Lower lobe of right lung (tissue), 2 donors: ENCODE measurements around the gene FARS2. TPM values are rescaled to one million over a fixed set of nuclear protein-coding genes. Genes with fewer than 3 reads are reported as not detected.

Experiments
- ATAC-seq, 2 donors: fragments of 200-7000 bp; cut with Tn5 transposase; one replicate each; pipeline ENCODE4 v1.9.1; 2020 to 2022; ENCODE audit warnings: mild to moderate bottlenecking in 2 of 2, moderate library complexity in 2 of 2
- DNase-seq: peaks from one replicate; pipeline ENCODE4 v3.0.0-alpha.2; 2020
- H3K27ac ChIP-seq: fragments of 200-600 bp; one replicate; pipeline ENCODE4 v1.8.0; 2022
- H3K27me3 ChIP-seq: fragments of 200-600 bp; one replicate; pipeline ENCODE4 v1.8.0; 2022; ENCODE audit warnings: low read depth
- H3K36me3 ChIP-seq: fragments of 200-600 bp; one replicate; pipeline ENCODE4 v1.8.0; 2022; ENCODE audit warnings: mild to moderate bottlenecking
- H3K4me1 ChIP-seq: fragments of 200-600 bp; one replicate; pipeline ENCODE4 v1.8.0; 2022
- H3K4me3 ChIP-seq: fragments of 200-600 bp; one replicate; pipeline ENCODE4 v1.8.0; 2022; ENCODE audit warnings: mild to moderate bottlenecking
- H3K9me3 ChIP-seq: fragments of 200-600 bp; one replicate; pipeline ENCODE4 v1.8.0; 2022
- CTCF ChIP-seq: fragments of 200-600 bp; IDR thresholded peaks from one replicate; pipeline ENCODE4 v1.8.0; 2022; ENCODE audit warnings: antibody characterized with exemption, mild to moderate bottlenecking
- intact Hi-C: fragments of 100-400 bp; cut with DNase I; formaldehyde crosslinking; loops from one replicate; pipeline ENCODE4 v1.11.0; 2022
- total RNA-seq: library from RNA; stranded (reverse); fragmentation: NEBNext Ultra II Directional; extraction: Animal tissue kit (Norgen Biotek cat#: 25700); gene quantifications from one replicate; pipeline ENCODE4 v1.2.1, GENCODE V29; 2021
- donor health status: DM: no; HTN: yes; CAD: no; lungs with severe emphysema.

The FARS2 gene
- total RNA-seq, 1 donor from 2014 or later: 17.0 TPM

- Histone ChIP-seq H3K4me1 (no peaks in the 10 kb centered on the region), H3K4me3 (no peak overlapping the region), H3K27ac (no peak overlapping the region), H3K36me3 (no peaks in the 10 kb centered on the region), H3K27me3 (no peaks in the 10 kb centered on the region), H3K9me3 (peaks cover 16% of the 10 kb centered on the region)
- no peak for DNase-seq
- intact Hi-C loops: no loop called here
- ATAC-seq: no peak
- no peak for TF ChIP-seq CTCF
Observed at GRCh38 chr6:5752391-5752680, 491.0 kb downstream of the FARS2 start.

GRCh38 chr6:5753209-5753608, 491.9 kb downstream of the FARS2 start:
- Histone ChIP-seq H3K27ac (no peak overlapping the region), H3K9me3 (peaks cover 16% of the 10 kb centered on the region), H3K4me3 (no peak overlapping the region), H3K4me1 (no peaks in the 10 kb centered on the region), H3K27me3 (no peaks in the 10 kb centered on the region), H3K36me3 (no peaks in the 10 kb centered on the region)
- ATAC-seq: no peak
- no peak for TF ChIP-seq CTCF
- intact Hi-C loops: no loop called here
- no peak for DNase-seq

GRCh38 chr6:5754904-5755303, 493.6 kb downstream of the FARS2 start:
- H3K9me3 ChIP-seq: peaks cover 16% of the 10 kb centered on the region
- H3K4me1 ChIP-seq: no peaks in the 10 kb centered on the region
- no peaks in the 10 kb centered on the region for H3K27me3 ChIP-seq
- ATAC-seq: no peak
- H3K36me3 ChIP-seq: no peaks in the 10 kb centered on the region
- DNase-seq: no peak
- intact Hi-C loops: no loop called here
- TF ChIP-seq CTCF: no peak
- no peak overlapping the region for H3K4me3 ChIP-seq
- H3K27ac ChIP-seq: no peak overlapping the region

- ATAC-seq (no peak), DNase-seq (no peak)
- H3K4me1 ChIP-seq: peaks cover 5% of the 10 kb centered on the region
- no peak overlapping the region for H3K27ac ChIP-seq
- H3K9me3 ChIP-seq: peaks cover 7% of the 10 kb centered on the region
- no peaks in the 10 kb centered on the region for H3K27me3 ChIP-seq
- H3K36me3 ChIP-seq: no peaks in the 10 kb centered on the region
- H3K4me3 ChIP-seq: no peak overlapping the region
- TF ChIP-seq CTCF: no peak
- intact Hi-C loops: no loop called here
Observed at GRCh38 chr6:5759571-5759970, 498.3 kb downstream of the FARS2 start.

- intact Hi-C loops: no loop called here
- ATAC-seq: no peak
- no peak for DNase-seq
Observed at GRCh38 chr6:5761370-5761769, 500.1 kb downstream of the FARS2 start.

More at GRCh38 chr6:5761370-5761769, 500.1 kb downstream of the FARS2 start:
- no peak for TF ChIP-seq CTCF
- Histone ChIP-seq H3K4me1 (peaks cover 14% of the 10 kb centered on the region), H3K9me3 (no peaks in the 10 kb centered on the region), H3K4me3 (no peak overlapping the region), H3K36me3 (no peaks in the 10 kb centered on the region), H3K27ac (no peak overlapping the region), H3K27me3 (no peaks in the 10 kb centered on the region)
